H1 (cell line): ENCODE data around the gene RAB36. TPM values are rescaled to one million over a fixed set of nuclear protein-coding genes. Genes with fewer than 3 reads are reported as not detected.

Experiments used
- CTCF ChIA-PET: fragments of 300-600 bp; sonication (Branson Sonifier 250); formaldehyde crosslinking; loops from one replicate; lab custom pipeline; 2021; ENCODE audit not compliant: partially characterized antibody; lab: Charles Lee
- POLR2A ChIA-PET: fragments of 300-600 bp; sonication (Branson Sonifier 250); formaldehyde crosslinking; loops from one replicate; lab custom pipeline; 2021; ENCODE audit warnings: inconsistent platforms; ENCODE audit not compliant: partially characterized antibody; lab: Charles Lee
- DNase-seq, 2 experiments: peaks; one replicate each; pipeline versions ENCODE4 v3.0.0 to v3.0.0-alpha.2; 2010 to 2022; ENCODE audit warnings: low spot score in 2 of 2, low read depth in 1 of 2, mixed read lengths in 1 of 2
- FAIRE-seq: peaks from 2 replicates; lab custom pipeline; 2011; peaks lifted over from hg19 to GRCh38; lab: Jason Lieb, UNC
- H2AFZ ChIP-seq: 2 replicates; pipeline ENCODE4 v1.8.1; 2012; ENCODE audit warnings: low read length, inconsistent platforms
- H2AK5ac ChIP-seq: 2 replicates; pipeline ENCODE4 v1.6.1; 2013; ENCODE audit warnings: low read depth, low read length
- H2BK120ac ChIP-seq: replicated peaks from 2 replicates; pipeline ENCODE3; 2013; ENCODE audit warnings: low read depth, low read length, inconsistent platforms
- H2BK12ac ChIP-seq: 2 replicates; pipeline ENCODE4 v1.6.1; 2013; ENCODE audit warnings: low read depth, low read length
- H2BK15ac ChIP-seq: 2 replicates; pipeline ENCODE4 v1.6.1; 2013; ENCODE audit warnings: low read length
- H2BK20ac ChIP-seq: 2 replicates; pipeline ENCODE4 v1.6.1; 2013; ENCODE audit warnings: low read length
- H2BK5ac ChIP-seq: 2 replicates; pipeline ENCODE4 v1.6.1; 2013; ENCODE audit warnings: low read depth, low read length
- H3K14ac ChIP-seq: 2 replicates; pipeline ENCODE4 v1.6.1; 2013; ENCODE audit warnings: inconsistent platforms; ENCODE audit not compliant: insufficient read length
- H3K18ac ChIP-seq: 2 replicates; pipeline ENCODE4 v1.6.1; 2013; ENCODE audit warnings: low read length; ENCODE audit errors: extremely low read depth
- H3K23ac ChIP-seq: 2 replicates; pipeline ENCODE4 v1.6.1; 2013; ENCODE audit warnings: inconsistent platforms; ENCODE audit not compliant: insufficient read length
- H3K23me2 ChIP-seq: 2 replicates; pipeline ENCODE4 v1.6.1; 2013; ENCODE audit warnings: low read depth, low read length
- H3K27ac ChIP-seq: 2 replicates; pipeline ENCODE4 v1.6.1; 2011; ENCODE audit warnings: low read depth, low read length, inconsistent platforms
- H3K27me3 ChIP-seq, 4 experiments: replicated peaks in 1 of 4; 1 replicate in 1 of 4; 2 replicates in 3 of 4; pipeline versions ENCODE4 v1.6.1 to v1.8.1; 2011 to 2013; ENCODE audit warnings: low read length in 3 of 4, mild to moderate bottlenecking in 3 of 4, inconsistent platforms in 2 of 4, mixed read lengths in 2 of 4, moderate library complexity in 1 of 4; ENCODE audit not compliant: control insufficient read depth in 3 of 4, insufficient read depth in 3 of 4; ENCODE audit errors: extremely low read depth in 1 of 4
- H3K36me3 ChIP-seq, 4 experiments: 2 replicates each; pipeline versions ENCODE4 v1.6.1 to v1.8.1; 2011 to 2013; ENCODE audit warnings: mild to moderate bottlenecking in 4 of 4, low read length in 3 of 4, moderate library complexity in 2 of 4, control low read depth in 1 of 4, inconsistent platforms in 1 of 4; ENCODE audit not compliant: insufficient read depth in 4 of 4, control insufficient read depth in 2 of 4
- H3K4ac ChIP-seq: replicated peaks from 2 replicates; pipeline ENCODE3; 2013; ENCODE audit warnings: low read length, low read depth, mixed read lengths, inconsistent platforms; ENCODE audit not compliant: insufficient read length
- H3K4me1 ChIP-seq, 4 experiments: replicated peaks in 1 of 4; 1 replicate in 1 of 4; 2 replicates in 3 of 4; pipeline versions ENCODE4 v1.6.1 to v1.8.1; 2011 to 2013; ENCODE audit warnings: low read length in 3 of 4, inconsistent platforms in 2 of 4, mixed read lengths in 1 of 4; ENCODE audit not compliant: insufficient read depth in 4 of 4, control insufficient read depth in 3 of 4
- H3K4me2 ChIP-seq, 2 experiments: 2 replicates each; pipeline versions ENCODE4 v1.6.1 to v1.8.1; 2011 to 2013; ENCODE audit warnings: low read depth in 2 of 2, low read length in 2 of 2, control low read depth in 1 of 2, inconsistent platforms in 1 of 2, mild to moderate bottlenecking in 1 of 2; ENCODE audit not compliant: insufficient read depth in 1 of 2
- H3K4me3 ChIP-seq, 4 experiments: fragments of 200-600, 300-600 bp in 1 of 4; sonication (generic), shearing (Covaris generic), sonication (Bioruptor Twin) in 1 of 4; 2 replicates each; pipeline versions ENCODE4 v1.5.1 to v1.8.1; 2011 to 2016; ENCODE audit warnings: low read length in 4 of 4, low read depth in 3 of 4, control low read depth in 2 of 4, inconsistent platforms in 2 of 4, mild to moderate bottlenecking in 2 of 4, mixed read lengths in 1 of 4, moderate library complexity in 1 of 4; ENCODE audit not compliant: insufficient read depth in 2 of 4; ENCODE audit errors: extremely low read depth in 1 of 4
- H3K56ac ChIP-seq: replicated peaks from 2 replicates; pipeline ENCODE3; 2013; ENCODE audit warnings: low read depth, mild to moderate bottlenecking, mixed read lengths, low read length, inconsistent platforms; ENCODE audit not compliant: insufficient read length
- H3K79me1 ChIP-seq: 2 replicates; pipeline ENCODE4 v1.6.1; 2013; ENCODE audit warnings: low read depth, low read length, control low read depth
- H3K79me2 ChIP-seq, 2 experiments: 2 replicates each; pipeline versions ENCODE4 v1.6.1 to v1.8.1; 2012 to 2013; ENCODE audit warnings: low read length in 2 of 2, mild to moderate bottlenecking in 2 of 2, inconsistent platforms in 1 of 2; ENCODE audit not compliant: insufficient read depth in 2 of 2, control insufficient read depth in 1 of 2
- H3K9ac ChIP-seq, 4 experiments: replicated peaks in 1 of 4; 1 replicate in 1 of 4; 2 replicates in 3 of 4; pipeline versions ENCODE4 v1.6.1 to v1.8.1; 2011 to 2013; ENCODE audit warnings: low read depth in 3 of 4, low read length in 3 of 4, control low read depth in 2 of 4, mild to moderate bottlenecking in 2 of 4, moderate library complexity in 2 of 4, inconsistent platforms in 1 of 4; ENCODE audit errors: extremely low read depth in 1 of 4
- H3K9me3 ChIP-seq, 2 experiments: 2 replicates each; pipeline versions ENCODE4 v1.6.1 to v1.8.1; 2012 to 2013; ENCODE audit warnings: mild to moderate bottlenecking in 2 of 2, moderate library complexity in 2 of 2, control low read depth in 1 of 2, inconsistent platforms in 1 of 2, low read depth in 1 of 2, low read length in 1 of 2, mixed read lengths in 1 of 2; ENCODE audit not compliant: insufficient read depth in 2 of 2
- H4K20me1 ChIP-seq, 2 experiments: replicated peaks in 1 of 2; 2 replicates each; pipeline versions ENCODE3 to v1.8.1; 2011 to 2013; ENCODE audit warnings: inconsistent platforms in 2 of 2, low read length in 2 of 2, mild to moderate bottlenecking in 1 of 2; ENCODE audit not compliant: insufficient read depth in 2 of 2, control insufficient read depth in 1 of 2
- H4K5ac ChIP-seq: 2 replicates; pipeline ENCODE4 v1.6.1; 2013; ENCODE audit warnings: low read length, low read depth, mixed read lengths, inconsistent platforms; ENCODE audit not compliant: insufficient read length
- H4K8ac ChIP-seq: 2 replicates; pipeline ENCODE4 v1.8.0; 2013; ENCODE audit warnings: mild to moderate bottlenecking, moderate library complexity, low read length, inconsistent platforms; ENCODE audit not compliant: insufficient read depth; ENCODE audit errors: extremely low read depth
- H4K91ac ChIP-seq: replicated peaks from 2 replicates; pipeline ENCODE3; 2013; ENCODE audit warnings: low read length, mixed read lengths, inconsistent platforms; ENCODE audit not compliant: insufficient read length
- CHD2 ChIP-seq: IDR thresholded peaks from 2 replicates; pipeline ENCODE4 v1.6.1; 2012; ENCODE audit warnings: low read length, improper control_type of control experiment
- EGR1 ChIP-seq: IDR thresholded peaks from 2 replicates; pipeline ENCODE4 v1.6.1; 2011; ENCODE audit warnings: low read depth, low read length, borderline replicate concordance
- FOSL1 ChIP-seq: IDR thresholded peaks from 2 replicates; pipeline ENCODE4 v1.6.1; 2011; ENCODE audit warnings: mild to moderate bottlenecking, low read depth, low read length, moderate library complexity; ENCODE audit not compliant: insufficient read depth
- GTF2F1 ChIP-seq: IDR thresholded peaks from 2 replicates; pipeline ENCODE4 v1.6.1; 2012; ENCODE audit warnings: low read depth, low read length, improper control_type of control experiment, borderline replicate concordance
- POLR2AphosphoS5 ChIP-seq: IDR thresholded peaks from 2 replicates; pipeline ENCODE4 v1.6.1; 2011; ENCODE audit warnings: low read depth, low read length
- RNF2 ChIP-seq: fragments of 200-900, 300-1000 bp; sonication (generic); IDR thresholded peaks from 2 replicates; pipeline ENCODE4 v1.7.1; 2016; ENCODE audit warnings: borderline replicate concordance, low read depth, mild to moderate bottlenecking, antibody characterized with exemption, low read length; ENCODE audit not compliant: poor library complexity, severe bottlenecking; ENCODE audit errors: missing control alignments
- SP1 ChIP-seq: IDR thresholded peaks from 2 replicates; pipeline ENCODE4 v1.6.1; 2011; ENCODE audit warnings: low read depth, low read length
- SP2 ChIP-seq: IDR thresholded peaks from 2 replicates; pipeline ENCODE4 v1.6.1; 2012; ENCODE audit warnings: mild to moderate bottlenecking, low read length, inconsistent platforms
- WGBS, 2 experiments: shearing (Covaris generic) in 1 of 2; methylation state at CpG; one replicate each; pipeline versions ENCODE4 v1.1.6 to v1.1.7; 2013 to 2015; ENCODE audit warnings: low lambda C conversion rate in 2 of 2, mixed read lengths in 2 of 2, inconsistent platforms in 1 of 2, low coverage in 1 of 2, missing lambda C conversion rate in 1 of 2; ENCODE audit not compliant: insufficient replicate concordance in 2 of 2, insufficient coverage in 1 of 2, insufficient read length in 1 of 2; ENCODE audit errors: extremely low coverage in 1 of 2, missing lambda C conversion rate in 1 of 2; 5-methylcytosine and 5-hydroxymethylcytosine counted together
- polyA plus RNA-seq, 7 experiments: library from polyadenylated mRNA; depleted of rRNA in 3 of 7; stranded (reverse) in 5 of 7; unstranded in 2 of 7; fragments of >200 nt in 5 of 7; fragments of 200-250 nt in 2 of 7; gene quantifications; 1 replicate in 5 of 7; 2 replicates in 1 of 7; 4 replicates in 1 of 7; pipeline versions ENCODE4 v1.2.1 to v1.2.3, GENCODE V29; 2011 to 2013; ENCODE audit warnings: missing spikeins in 2 of 7, mixed read lengths in 2 of 7
- total RNA-seq: library from RNA; stranded (reverse); fragmentation: NEBNext Ultra II Directional; extraction: Animal tissue kit (Norgen Biotek cat#: 25700); gene quantifications from 2 replicates; pipeline ENCODE4 v1.2.1, GENCODE V29; 2021

Gene RAB36
- total and polyA plus RNA-seq, 2 of the 8 experiments (the other 6 are each of a cell fraction or from before 2014, with no cell fraction given), result 1.0 to 1.5 TPM

- Histone ChIP-seq H3K9me3 (no peaks in the 10 kb centered on the region), H2BK15ac (no peak overlapping the region), H3K79me2 (no peaks in the 10 kb centered on the region), H3K23ac (no peak overlapping the region), H3K4me3 (no peak overlapping the region), H2BK120ac (no peak overlapping the region), H3K56ac (no peak overlapping the region), H3K4ac (no peak overlapping the region), H4K8ac (no peak overlapping the region; the same call in 1 of the 2 replicates), H3K4me1 (no peaks in the 10 kb centered on the region), H2AK5ac (no peak overlapping the region), H3K23me2 (no peaks in the 10 kb centered on the region), H3K14ac (no peak overlapping the region), H3K27ac (no peak overlapping the region), H3K4me2 (no peak overlapping the region), H3K9ac (no peak overlapping the region), H2BK12ac (no peak overlapping the region), H2BK20ac (no peak overlapping the region), H3K18ac (no peak overlapping the region), H3K27me3 (no peaks in the 10 kb centered on the region; a peak in 3 of 7 replicates), H4K91ac (no peak overlapping the region), H4K5ac (no peak overlapping the region), H3K36me3 (no peaks in the 10 kb centered on the region), H4K20me1 (peaks cover 0 to 10% of the 10 kb centered on the region in 2 experiments), H2BK5ac (no peak overlapping the region), H2AFZ (no peak overlapping the region), H3K79me1 (0 out of 2 replicates have a peak, but pooled peaks cover 3% of the 10 kb centered on the region)
- no peak for DNase-seq
- FAIRE-seq, result no peak
- TF ChIP-seq GTF2F1, result no peak
- no peak for TF ChIP-seq FOSL1
- TF ChIP-seq CHD2, result no peak
- TF ChIP-seq EGR1, result no peak
- no peak for TF ChIP-seq SP2
- no peak for TF ChIP-seq SP1
- no peak for TF ChIP-seq RNF2
- no peak for TF ChIP-seq POLR2AphosphoS5
- WGBS, 2 experiments, result 94% methylated on average over 10 of the region's 10 CpGs; no CpG with 5 or more reads in 1 of the 2 experiments
- ChIA-PET CTCF (interaction anchor here (0.6 to 1.4 kb wide), 3 partner anchors 11 to 87 kb away, joined by 3 to 5 read pairs (median 3); no protein-coding TSS in a partner anchor), POLR2A (no interaction called here)
Observed at GRCh38 chr22:23102002-23102655, 43.1 kb upstream of the RAB36 start.
